IMR-90 (cell line): ENCODE results near the gene UGT3A1. TPM values are rescaled to one million over a fixed set of nuclear protein-coding genes. Genes with fewer than 3 reads are reported as not detected.

ENCODE experiments used
- ATAC-seq: fragments of 200-7000 bp; cut with Tn5 transposase; 2 replicates; pipeline ENCODE4 v1.9.1; 2020; ENCODE audit warnings: low read depth, mild to moderate bottlenecking, moderate library complexity
- BruUV-seq: library from RNA; stranded (reverse); fragments of 400-500 nt; replicated peaks from 2 replicates; lab custom pipeline; 2021; lab: Mats Ljungman, UMichigan
- CTCF ChIA-PET: fragments of 300-600 bp; formaldehyde crosslinking; extraction: SDS; loops from one replicate; lab custom pipeline; 2021; ENCODE audit warnings: antibody characterized with exemption; lab: Yijun Ruan, JAX
- POLR2A ChIA-PET: fragments of 300-600 bp; sonication (Branson Sonifier 250); formaldehyde crosslinking; loops from one replicate; lab custom pipeline; 2022; ENCODE audit warnings: antibody characterized with exemption; ENCODE audit not compliant: unreplicated experiment; lab: Charles Lee
- DNase-seq: peaks from one replicate; pipeline ENCODE4 v3.0.0; 2013
- H2AFZ ChIP-seq: replicated peaks from 2 replicates; pipeline ENCODE3; 2013; ENCODE audit warnings: low read length, mild to moderate bottlenecking; ENCODE audit not compliant: poor library complexity
- H2AK5ac ChIP-seq: 2 replicates; pipeline ENCODE4 v1.6.1; 2013; ENCODE audit warnings: low read depth, low read length, inconsistent platforms
- H2AK9ac ChIP-seq: replicated peaks from 2 replicates; pipeline ENCODE3; 2013; ENCODE audit warnings: mild to moderate bottlenecking, low read depth, low read length, moderate library complexity; ENCODE audit not compliant: poor library complexity
- H2BK120ac ChIP-seq: 2 replicates; pipeline ENCODE4 v1.6.1; 2013; ENCODE audit warnings: low read depth, low read length, inconsistent platforms
- H2BK15ac ChIP-seq: 3 replicates; pipeline ENCODE4 v1.6.1; 2013; ENCODE audit warnings: low read depth, low read length, inconsistent platforms
- H2BK20ac ChIP-seq: 2 replicates; pipeline ENCODE4 v1.6.1; 2013; ENCODE audit warnings: low read depth, mild to moderate bottlenecking, inconsistent platforms, low read length, moderate library complexity
- H2BK5ac ChIP-seq: 2 replicates; pipeline ENCODE4 v1.6.1; 2013; ENCODE audit warnings: mild to moderate bottlenecking, low read depth, low read length, inconsistent platforms; ENCODE audit not compliant: poor library complexity, severe bottlenecking
- H3K14ac ChIP-seq: replicated peaks from 2 replicates; pipeline ENCODE4 v1.6.1; 2013; ENCODE audit warnings: low read depth, low read length, inconsistent platforms
- H3K18ac ChIP-seq: 2 replicates; pipeline ENCODE4 v1.6.1; 2013; ENCODE audit warnings: low read depth, low read length, control low read depth
- H3K23ac ChIP-seq: 2 replicates; pipeline ENCODE4 v1.6.1; 2013; ENCODE audit warnings: low read depth, low read length, inconsistent platforms
- H3K27ac ChIP-seq: 2 replicates; pipeline ENCODE4 v1.5.1; 2013; ENCODE audit warnings: mild to moderate bottlenecking, control low read depth, low read length; ENCODE audit not compliant: insufficient read depth
- H3K27me3 ChIP-seq: 2 replicates; pipeline ENCODE4 v1.6.1; 2013; ENCODE audit warnings: low read length; ENCODE audit not compliant: control insufficient read depth, insufficient read depth
- H3K36me3 ChIP-seq: 2 replicates; pipeline ENCODE4 v1.6.1; 2013; ENCODE audit warnings: low read length, mixed read lengths; ENCODE audit not compliant: control insufficient read depth, insufficient read depth
- H3K4ac ChIP-seq: 2 replicates; pipeline ENCODE4 v1.6.1; 2013; ENCODE audit warnings: low read depth, low read length, inconsistent platforms
- H3K4me1 ChIP-seq: 2 replicates; pipeline ENCODE4 v1.6.1; 2013; ENCODE audit warnings: low read length, mixed read lengths; ENCODE audit not compliant: control insufficient read depth, insufficient read depth
- H3K4me2 ChIP-seq: 2 replicates; pipeline ENCODE4 v1.6.1; 2013; ENCODE audit warnings: low read depth, mild to moderate bottlenecking, control low read depth, low read length, moderate library complexity
- H3K4me3 ChIP-seq: 2 replicates; pipeline ENCODE4 v1.5.1; 2013; ENCODE audit warnings: low read depth, mild to moderate bottlenecking, control low read depth, low read length, moderate library complexity; ENCODE audit not compliant: insufficient read depth
- H3K56ac ChIP-seq: 2 replicates; pipeline ENCODE4 v1.6.1; 2013; ENCODE audit warnings: low read length, inconsistent platforms; ENCODE audit not compliant: insufficient read depth; ENCODE audit errors: extremely low read depth
- H3K79me1 ChIP-seq, 2 experiments: 2 replicates each; pipeline ENCODE4 v1.6.1; 2013; ENCODE audit warnings: low read length in 2 of 2, inconsistent platforms in 1 of 2, low read depth in 1 of 2
- H3K9ac ChIP-seq: 2 replicates; pipeline ENCODE4 v1.6.1; 2013; ENCODE audit warnings: low read depth, low read length, control low read depth
- H3K9me1 ChIP-seq: 2 replicates; pipeline ENCODE4 v1.6.1; 2013; ENCODE audit warnings: low read length, inconsistent platforms; ENCODE audit not compliant: insufficient read depth
- H3K9me3 ChIP-seq: 2 replicates; pipeline ENCODE4 v1.6.1; 2013; ENCODE audit warnings: low read length; ENCODE audit not compliant: control insufficient read depth, insufficient read depth
- H4K20me1 ChIP-seq: 2 replicates; pipeline ENCODE4 v1.6.1; 2013; ENCODE audit warnings: low read length, inconsistent platforms; ENCODE audit not compliant: insufficient read depth
- H4K5ac ChIP-seq: 2 replicates; pipeline ENCODE4 v1.6.1; 2013; ENCODE audit warnings: mild to moderate bottlenecking, low read depth, low read length, control low read depth
- H4K8ac ChIP-seq, 2 experiments: 2 replicates each; pipeline ENCODE4 v1.6.1; 2013; ENCODE audit warnings: low read depth in 2 of 2, low read length in 2 of 2, control low read depth in 1 of 2, inconsistent platforms in 1 of 2
- H4K91ac ChIP-seq: 2 replicates; pipeline ENCODE4 v1.6.1; 2013; ENCODE audit warnings: low read depth, low read length, inconsistent platforms; ENCODE audit not compliant: insufficient read depth
- BHLHE40 ChIP-seq: fragments of 150-350 bp; IDR thresholded peaks from 2 replicates; pipeline ENCODE4 v1.6.1; 2016; ENCODE audit warnings: mild to moderate bottlenecking, low read depth, low read length
- CHD1 ChIP-seq: IDR thresholded peaks from 2 replicates; pipeline ENCODE4 v1.6.1; 2012; ENCODE audit warnings: low read depth, low read length, improper control_type of control experiment
- ELK1 ChIP-seq: fragments of 150-350 bp; IDR thresholded peaks from 2 replicates; pipeline ENCODE4 v1.6.1; 2016; ENCODE audit warnings: low read depth, mild to moderate bottlenecking, low read length, moderate library complexity, borderline replicate concordance
- FOS ChIP-seq: fragments of 150-350 bp; IDR thresholded peaks from 2 replicates; pipeline ENCODE4 v1.6.1; 2016; ENCODE audit warnings: low read depth, low read length
- MAZ ChIP-seq: IDR thresholded peaks from 2 replicates; pipeline ENCODE4 v1.6.1; 2012; ENCODE audit warnings: low read depth, mild to moderate bottlenecking, low read length, improper control_type of control experiment, moderate library complexity, borderline replicate concordance
- MXI1 ChIP-seq: IDR thresholded peaks from 2 replicates; pipeline ENCODE4 v1.6.1; 2012; ENCODE audit warnings: low read depth, mild to moderate bottlenecking, low read length, moderate library complexity, borderline replicate concordance
- NFE2L2 ChIP-seq: fragments of 150-350 bp; IDR thresholded peaks from 2 replicates; pipeline ENCODE4 v1.6.1; 2016; ENCODE audit warnings: low read depth, mild to moderate bottlenecking, low read length
- POLR2A ChIP-seq: IDR thresholded peaks from 2 replicates; pipeline ENCODE4 v1.6.1; 2012; ENCODE audit warnings: mild to moderate bottlenecking, low read depth, low read length
- RCOR1 ChIP-seq: IDR thresholded peaks from 2 replicates; pipeline ENCODE4 v1.6.1; 2012; ENCODE audit warnings: mild to moderate bottlenecking, low read length, improper control_type of control experiment; ENCODE audit not compliant: insufficient replicate concordance
- USF2 ChIP-seq: fragments of 150-350 bp; IDR thresholded peaks from 2 replicates; pipeline ENCODE4 v1.6.1; 2017; ENCODE audit warnings: mild to moderate bottlenecking, antibody characterized with exemption, low read length, low read depth
- WGBS, 2 experiments: methylation state at CpG; one replicate each; pipeline versions ENCODE4 v1.1.5 to v1.1.7; 2013; ENCODE audit warnings: missing lambda C conversion rate in 2 of 2; ENCODE audit not compliant: insufficient read length in 1 of 2; ENCODE audit errors: extremely low coverage in 2 of 2; 5-methylcytosine and 5-hydroxymethylcytosine counted together
- dilution Hi-C: fragments of 300-500 bp; cut with HindIII; formaldehyde crosslinking; loops from one replicate; pipeline ENCODE4 v1.14.3; 2018; ENCODE audit warnings: low sequenced_read_pairs; ENCODE audit not compliant: unreplicated experiment
- in situ Hi-C: fragments of 300-500 bp; cut with MboI; formaldehyde crosslinking; loops from 3 replicates; pipeline ENCODE4 v1.14.3; 2019; ENCODE audit warnings: low sequenced_read_pairs, inconsistent platforms, mixed read lengths
- intact Hi-C: fragments of 100-400 bp; cut with micrococcal nuclease; formaldehyde crosslinking; loops from 2 replicates; pipeline ENCODE4 v1.10.0; 2022
- polyA plus RNA-seq, 3 experiments: library from polyadenylated mRNA; depleted of rRNA; stranded (reverse); fragments of >200 nt; gene quantifications; 2 replicates each; pipeline ENCODE4 v1.2.3, GENCODE V29; 2012; ENCODE audit warnings: low replicate concordance in 1 of 3
- total RNA-seq: library from RNA; depleted of rRNA; stranded (reverse); fragments of >200 nt; gene quantifications from 2 replicates; pipeline ENCODE4 v1.2.3, GENCODE V29; 2012

Gene UGT3A1
- total and polyA plus RNA-seq, 2 of the 4 experiments (the other 2 are of a cell fraction): not detected

DNA sequence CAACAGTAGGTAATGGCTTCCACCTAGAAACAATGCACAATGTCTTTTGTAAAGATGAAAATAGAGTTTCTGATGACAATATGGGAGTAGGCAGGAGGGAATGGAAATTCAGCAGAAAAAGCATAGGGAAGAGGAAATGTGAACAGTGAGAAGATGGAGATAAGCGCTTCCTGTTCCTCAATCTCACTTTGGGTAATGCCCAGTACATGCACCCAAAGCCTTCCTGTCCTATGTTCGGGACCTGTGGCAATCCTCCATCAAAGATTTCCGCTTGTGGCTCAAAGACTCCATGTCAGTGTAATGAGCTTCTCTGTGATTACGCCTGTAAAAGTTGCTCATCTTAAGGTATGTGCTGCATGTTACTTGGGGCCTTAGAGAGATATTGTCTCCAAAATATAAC lies 2.7 kb downstream of the UGT3A1 start:
- Histone ChIP-seq H3K79me1 (no peaks in the 10 kb centered on the region), H3K18ac (no peak overlapping the region), H4K5ac (no peak overlapping the region), H2BK20ac (no peak overlapping the region), H3K9ac (no peak overlapping the region), H3K23ac (no peak overlapping the region), H3K56ac (no peak overlapping the region), H4K20me1 (no peaks in the 10 kb centered on the region), H2BK15ac (no peak overlapping the region), H3K4me1 (no peaks in the 10 kb centered on the region), H4K91ac (no peak overlapping the region), H3K4me2 (no peak overlapping the region), H3K27me3 (peaks cover 2% of the 10 kb centered on the region), H3K9me1 (no peaks in the 10 kb centered on the region), H2AK9ac (no peak overlapping the region), H3K4me3 (no peak overlapping the region), H4K8ac (no peak overlapping the region), H3K27ac (no peak overlapping the region), H2AK5ac (no peak overlapping the region), H2BK120ac (no peak overlapping the region), H3K4ac (no peak overlapping the region), H2BK5ac (no peak overlapping the region), H3K14ac (no peak overlapping the region), H2AFZ (no peak overlapping the region), H3K36me3 (no peaks in the 10 kb centered on the region), H3K9me3 (no peaks in the 10 kb centered on the region)
- DNase-seq (no peak), ATAC-seq (no peak)
- WGBS, 2 experiments: 76% methylated on average over 3 of the region's 4 CpGs; no CpG with 5 or more reads in 1 of the 2 experiments
- BruUV-seq: no TSS peak
- dilution Hi-C loops (no loop called here), in situ Hi-C loops (no loop called here), intact Hi-C loops (no loop called here)
- POLR2A ChIA-PET: no interaction called here
- CTCF ChIA-PET: no interaction called here
- TF ChIP-seq FOS (no peak), POLR2A (no peak), RCOR1 (no peak), BHLHE40 (no peak), ELK1 (no peak), USF2 (no peak), CHD1 (no peak), MXI1 (no peak), NFE2L2 (no peak), MAZ (no peak)
